K562 (cell line): Measurements from ENCODE around the gene SH2D3A. TPM values are rescaled to one million over a fixed set of nuclear protein-coding genes. Genes with fewer than 3 reads are reported as not detected.

Experiments used
- BCOR ChIP-seq: fragments of 450-650 bp; IDR thresholded peaks from 2 replicates; pipeline ENCODE4 v1.6.1; 2016
- CXXC5 ChIP-seq: fragments of 250-450 bp; sonication (Bioruptor Pico); IDR thresholded peaks from 2 replicates; pipeline ENCODE4 v1.8.0; 2022; ENCODE audit warnings: inconsistent platforms, mild to moderate bottlenecking, moderate library complexity
- DDX20 ChIP-seq: fragments of 450-650 bp; IDR thresholded peaks from 2 replicates; pipeline ENCODE4 v1.6.1; 2016; ENCODE audit warnings: missing genetic modification characterization, low read depth, mild to moderate bottlenecking, missing compliant biosample characterization, moderate library complexity
- DPF2 ChIP-seq: fragments of 450-650 bp; IDR thresholded peaks from 2 replicates; pipeline ENCODE4 v1.6.1; 2016
- GATAD2B ChIP-seq: fragments of 450-650 bp; IDR thresholded peaks from 2 replicates; pipeline ENCODE4 v1.6.1; 2017; ENCODE audit warnings: mild to moderate bottlenecking, borderline replicate concordance
- MCM3 ChIP-seq: fragments of 450-650 bp; IDR thresholded peaks from 2 replicates; pipeline ENCODE4 v1.6.1; 2016
- MXI1 ChIP-seq: IDR thresholded peaks from 2 replicates; pipeline ENCODE4 v1.6.1; 2011; ENCODE audit warnings: low read depth, mild to moderate bottlenecking, improper control_type of control experiment, low read length
- NFRKB ChIP-seq: fragments of 450-650 bp; IDR thresholded peaks from 2 replicates; pipeline ENCODE4 v1.6.1; 2016; ENCODE audit warnings: low read depth
- PCBP2 ChIP-seq: fragments of 200-400 bp; formaldehyde crosslinking; IDR thresholded peaks from 2 replicates; pipeline ENCODE4 v1.6.1; 2018; ENCODE audit warnings: low read length, low read depth, mild to moderate bottlenecking, moderate library complexity; ENCODE audit not compliant: poor library complexity, severe bottlenecking
- PRDM10 ChIP-seq: fragments of 450-650 bp; IDR thresholded peaks from 2 replicates; pipeline ENCODE4 v1.6.1; 2018; ENCODE audit not compliant: partially characterized antibody
- RBFOX2 ChIP-seq: fragments of 200-400 bp; formaldehyde crosslinking; IDR thresholded peaks from 2 replicates; pipeline ENCODE4 v1.6.1; 2017; ENCODE audit warnings: low read depth, mild to moderate bottlenecking, low read length, moderate library complexity
- SRSF7 ChIP-seq: fragments of 200-400 bp; formaldehyde crosslinking; optimal IDR thresholded peaks from 2 replicates; pipeline ENCODE3; 2017; ENCODE audit warnings: mild to moderate bottlenecking, low read depth, low read length
- THRB ChIP-seq: fragments of 450-650 bp; formaldehyde crosslinking; conservative IDR thresholded peaks from 2 replicates; pipeline ENCODE4 v1.4.0; 2022; ENCODE audit warnings: mild to moderate bottlenecking, missing genetic modification characterization
- ZNF592 ChIP-seq: fragments of 450-650 bp; IDR thresholded peaks from 2 replicates; pipeline ENCODE4 v1.6.1; 2017; ENCODE audit warnings: antibody characterized with exemption, mild to moderate bottlenecking
- polyA plus RNA-seq, 8 experiments: library from polyadenylated mRNA; depleted of rRNA in 4 of 8; stranded (reverse) in 5 of 8; unstranded in 3 of 8; fragments of >200 nt; fragmentation: Nextera tagmentation in 2 of 8; fragmentation: Illumina TruSeq in 1 of 8; extraction: Ambion mirVana in 2 of 8; extraction: Trizol in 1 of 8; gene quantifications; 2 replicates each; pipeline versions ENCODE4 v1.2.1 to v1.2.3, GENCODE V29; 2011 to 2014; ENCODE audit warnings: inconsistent platforms in 1 of 8, missing spikeins in 1 of 8
- total RNA-seq, 7 experiments: library from RNA; depleted of rRNA in 6 of 7; stranded (reverse); fragments of >200 nt in 6 of 7; fragmentation: Illumina TruSeq in 2 of 7; extraction: Trizol in 2 of 7; gene quantifications; 2 replicates each; pipeline versions ENCODE4 v1.2.1 to v1.2.3, GENCODE V29; 2011 to 2021; ENCODE audit warnings: low replicate concordance in 1 of 7

The SH2D3A gene
- total and polyA plus RNA-seq, 9 of the 15 experiments (the other 6 are each of a cell fraction or from before 2014, with no cell fraction given) = 0.75 to 26.3 (median 8.9) TPM

- TF ChIP-seq PRDM10 (peak; percentile 90), DDX20 (tag) (no peak), NFRKB (no peak), GATAD2B (0 out of 2 replicates have a peak, but pooled peaks have one; percentile 37), DPF2 (no peak), ZNF592 (no peak), PCBP2 (no peak), RBFOX2 (peak; percentile 60), SRSF7 (no peak), BCOR (no peak), MCM3 (no peak), CXXC5 (CRISPR knock-in tag) (peak; percentile 34), MXI1 (0 out of 2 replicates have a peak, but pooled peaks have one; percentile 2), THRB (CRISPR knock-in tag) (no peak)
Observed at GRCh38 chr19:6740589-6741343, 26.5 kb downstream of the SH2D3A start (continued).
